Keratinocyte (primary cell): Measurements from ENCODE around the gene LZTS2. TPM values are rescaled to one million over a fixed set of nuclear protein-coding genes. Genes with fewer than 3 reads are reported as not detected.

Experiments
- DNase-seq: peaks from one replicate; pipeline ENCODE4 v3.0.0-alpha.2; 2011; ENCODE audit warnings: low read depth, missing footprints, low spot score
- FAIRE-seq: peaks from 2 replicates; lab custom pipeline; 2011; peaks lifted over from hg19 to GRCh38; lab: Jason Lieb, UNC
- H2AFZ ChIP-seq: 2 replicates; pipeline ENCODE4 v1.6.0; 2012; ENCODE audit warnings: low read length, control low read depth, inconsistent platforms; ENCODE audit not compliant: control insufficient read depth
- H3K27ac ChIP-seq: 2 replicates; pipeline ENCODE4 v1.5.1; 2011; ENCODE audit warnings: low read length; ENCODE audit not compliant: control insufficient read depth, insufficient read depth
- H3K27me3 ChIP-seq: 3 replicates; pipeline ENCODE4 v1.6.0; 2011; ENCODE audit warnings: low read length; ENCODE audit not compliant: control insufficient read depth, insufficient read depth; ENCODE audit errors: extremely low read depth
- H3K36me3 ChIP-seq, 2 experiments: 2 replicates in 1 of 2; 3 replicates in 1 of 2; pipeline ENCODE4 v1.5.1; 2011; ENCODE audit warnings: low read length in 2 of 2, mild to moderate bottlenecking in 1 of 2; ENCODE audit not compliant: control insufficient read depth in 2 of 2, insufficient read depth in 2 of 2; ENCODE audit errors: extremely low read depth in 1 of 2
- H3K4me1 ChIP-seq: 3 replicates; pipeline ENCODE4 v1.5.1; 2011; ENCODE audit warnings: low read length; ENCODE audit not compliant: control insufficient read depth, insufficient read depth; ENCODE audit errors: extremely low read depth
- H3K4me2 ChIP-seq: 3 replicates; pipeline ENCODE4 v1.6.0; 2011; ENCODE audit warnings: low read depth, low read length; ENCODE audit not compliant: control insufficient read depth, insufficient read depth; ENCODE audit errors: extremely low read depth
- H3K4me3 ChIP-seq, 3 experiments: fragments of 200-600 bp in 1 of 3; sonication (generic) in 1 of 3; 2 replicates in 2 of 3; 3 replicates in 1 of 3; pipeline ENCODE4 v1.5.1; 2011 to 2016; ENCODE audit warnings: low read length in 3 of 3, mild to moderate bottlenecking in 3 of 3, control low read depth in 2 of 3, inconsistent platforms in 1 of 3, low read depth in 1 of 3, mixed read lengths in 1 of 3, mixed run types in 1 of 3, moderate library complexity in 1 of 3; ENCODE audit not compliant: control insufficient read depth in 2 of 3, insufficient read depth in 2 of 3; ENCODE audit errors: extremely low read depth in 1 of 3
- H3K79me2 ChIP-seq: 2 replicates; pipeline ENCODE4 v1.6.0; 2012; ENCODE audit warnings: low read length; ENCODE audit not compliant: control insufficient read depth, insufficient read depth
- H3K9ac ChIP-seq: 3 replicates; pipeline ENCODE4 v1.6.0; 2011; ENCODE audit warnings: low read length; ENCODE audit not compliant: control insufficient read depth, insufficient read depth; ENCODE audit errors: extremely low read depth
- H3K9me1 ChIP-seq: 3 replicates; pipeline ENCODE4 v1.6.0; 2011; ENCODE audit warnings: low read length; ENCODE audit not compliant: control insufficient read depth, insufficient read depth; ENCODE audit errors: extremely low read depth
- H3K9me3 ChIP-seq: 2 replicates; pipeline ENCODE4 v1.5.1; 2012; ENCODE audit warnings: low read depth, low read length; ENCODE audit not compliant: control insufficient read depth
- H4K20me1 ChIP-seq: 3 replicates; pipeline ENCODE4 v1.6.0; 2011; ENCODE audit warnings: low read length; ENCODE audit not compliant: control insufficient read depth, insufficient read depth; ENCODE audit errors: extremely low read depth
- EZH2 ChIP-seq: IDR thresholded peaks from one replicate; pipeline ENCODE4 v1.6.1; 2012; ENCODE audit warnings: inconsistent platforms, mild to moderate bottlenecking, low read length, moderate library complexity
- dilution Hi-C: fragments of 300-500 bp; cut with MboI; formaldehyde crosslinking; loops from one replicate; pipeline ENCODE4 v1.7.0; 2020; ENCODE audit warnings: low sequenced_read_pairs; ENCODE audit not compliant: extremely low pct_ligation_motif_present
- polyA plus RNA-seq, 5 experiments: library from polyadenylated mRNA; depleted of rRNA in 3 of 5; stranded (reverse) in 3 of 5; stranded (forward) in 1 of 5; unstranded in 1 of 5; fragments of >200 nt; gene quantifications; 1 replicate in 1 of 5; 2 replicates in 3 of 5; 3 replicates in 1 of 5; pipeline versions ENCODE4 v1.2.1 to v1.2.3, GENCODE V29; 2011 to 2012; ENCODE audit warnings: missing spikeins in 2 of 5, low read depth in 1 of 5, low replicate concordance in 1 of 5
- TF ChIP-seq, protein P1 (sequence below), 3 experiments: IDR thresholded peaks in 1 of 3; conservative IDR thresholded peaks in 1 of 3; optimal IDR thresholded peaks in 1 of 3; 2 replicates in 2 of 3; 3 replicates in 1 of 3; pipeline versions ENCODE3 to v1.5.1; 2011; ENCODE audit warnings: low read length in 3 of 3, mild to moderate bottlenecking in 3 of 3, moderate library complexity in 2 of 3, control low read depth in 1 of 3, inconsistent platforms in 1 of 3; ENCODE audit not compliant: insufficient read depth in 2 of 3; ENCODE audit errors: extremely low read depth in 1 of 3

LZTS2 gene
- polyA plus RNA-seq, 1 donor (not counting 4 experiments of a cell fraction or from before 2014, with no cell fraction given) = 18.6 TPM

GRCh38 chr10:101028446-101029337 is 29.1 kb downstream of the LZTS2 start:
- dilution Hi-C loops = no loop called here
- H4K20me1 ChIP-seq = no peaks in the 10 kb centered on the region
- FAIRE-seq = no peak
- no peak overlapping the region for H3K27ac ChIP-seq
- peaks cover 9% of the 10 kb centered on the region for H3K27me3 ChIP-seq
- no peak overlapping the region for H3K9ac ChIP-seq
- no peak for DNase-seq
- no peaks in the 10 kb centered on the region for H3K9me3 ChIP-seq
- no peaks in the 10 kb centered on the region for H3K9me1 ChIP-seq
- H3K79me2 ChIP-seq = peaks cover 4% of the 10 kb centered on the region
- H2AFZ ChIP-seq = no peak overlapping the region
- H3K4me1 ChIP-seq = peaks cover 27% of the 10 kb centered on the region
- no peak overlapping the region for H3K4me3 ChIP-seq
- H3K36me3 ChIP-seq = no peaks in the 10 kb centered on the region
- H3K4me2 ChIP-seq = no peak overlapping the region
- no peak for TF ChIP-seq EZH2
- TF ChIP-seq, protein P1, sequence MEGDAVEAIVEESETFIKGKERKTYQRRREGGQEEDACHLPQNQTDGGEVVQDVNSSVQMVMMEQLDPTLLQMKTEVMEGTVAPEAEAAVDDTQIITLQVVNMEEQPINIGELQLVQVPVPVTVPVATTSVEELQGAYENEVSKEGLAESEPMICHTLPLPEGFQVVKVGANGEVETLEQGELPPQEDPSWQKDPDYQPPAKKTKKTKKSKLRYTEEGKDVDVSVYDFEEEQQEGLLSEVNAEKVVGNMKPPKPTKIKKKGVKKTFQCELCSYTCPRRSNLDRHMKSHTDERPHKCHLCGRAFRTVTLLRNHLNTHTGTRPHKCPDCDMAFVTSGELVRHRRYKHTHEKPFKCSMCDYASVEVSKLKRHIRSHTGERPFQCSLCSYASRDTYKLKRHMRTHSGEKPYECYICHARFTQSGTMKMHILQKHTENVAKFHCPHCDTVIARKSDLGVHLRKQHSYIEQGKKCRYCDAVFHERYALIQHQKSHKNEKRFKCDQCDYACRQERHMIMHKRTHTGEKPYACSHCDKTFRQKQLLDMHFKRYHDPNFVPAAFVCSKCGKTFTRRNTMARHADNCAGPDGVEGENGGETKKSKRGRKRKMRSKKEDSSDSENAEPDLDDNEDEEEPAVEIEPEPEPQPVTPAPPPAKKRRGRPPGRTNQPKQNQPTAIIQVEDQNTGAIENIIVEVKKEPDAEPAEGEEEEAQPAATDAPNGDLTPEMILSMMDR (optimal IDR thresholded peaks at IDR 0.05 in 1 of 3, IDR thresholded peaks at IDR 0.05 in 1 of 3, conservative IDR thresholded peaks at IDR 0.05 in 1 of 3; ENCODE audit: extremely low read depth in 1 of 3, insufficient read depth in 2 of 3, low read length in 3 of 3) = no peak

- H3K4me1 ChIP-seq = peaks cover 27% of the 10 kb centered on the region
Observed at GRCh38 chr10:101029520-101030295, 30.1 kb downstream of the LZTS2 start.

More at GRCh38 chr10:101029520-101030295, 30.1 kb downstream of the LZTS2 start:
- Histone ChIP-seq H3K4me3 (no peak overlapping the region), H3K36me3 (peaks cover 2 to 3% of the 10 kb centered on the region in 2 experiments), H4K20me1 (no peaks in the 10 kb centered on the region), H3K27me3 (peaks cover 9% of the 10 kb centered on the region), H3K27ac (no peak overlapping the region), H3K9me3 (no peaks in the 10 kb centered on the region), H3K79me2 (peaks cover 5% of the 10 kb centered on the region), H3K9ac (no peak overlapping the region), H3K9me1 (no peaks in the 10 kb centered on the region), H2AFZ (no peak overlapping the region), H3K4me2 (no peak overlapping the region)
- FAIRE-seq = no peak
- no peak for DNase-seq
- dilution Hi-C loops = no loop called here
- TF ChIP-seq EZH2 = no peak
- TF ChIP-seq, protein P1 (optimal IDR thresholded peaks at IDR 0.05 in 1 of 3, IDR thresholded peaks at IDR 0.05 in 1 of 3, conservative IDR thresholded peaks at IDR 0.05 in 1 of 3; ENCODE audit: extremely low read depth in 1 of 3, insufficient read depth in 2 of 3, low read length in 3 of 3) = peak in 1 of 3 experiments; percentile 13
